ENCODE measurements around the gene COX7A2L. TPM values are rescaled to one million over a fixed set of nuclear protein-coding genes. Genes with fewer than 3 reads are reported as not detected.

The COX7A2L gene
- total RNA-seq, 1 donor from 2014 or later: 126 TPM

DNA sequence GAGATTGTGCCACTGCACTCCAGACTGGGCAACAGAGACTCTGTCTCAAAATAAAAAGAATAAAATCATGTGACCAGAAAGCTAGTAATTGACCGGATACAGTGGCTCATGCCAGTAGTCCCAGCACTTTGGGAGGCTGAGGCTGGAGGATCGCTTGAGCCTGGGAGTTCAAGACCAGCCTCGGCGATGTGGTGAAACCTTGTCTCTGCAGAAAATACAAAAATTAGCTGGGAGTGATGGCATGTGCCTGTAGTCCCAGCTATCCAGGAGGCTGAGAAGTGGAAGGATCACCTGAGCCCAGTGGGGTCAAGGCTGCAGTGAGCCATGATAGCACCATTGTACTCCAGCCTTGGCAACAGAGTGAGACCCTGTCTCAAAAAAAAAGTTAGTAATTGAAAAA lies 36.8 kb downstream of the COX7A2L start:
- Histone ChIP-seq H3K36me3 (ENCODE audit: insufficient read depth, low read length) (peaks cover 3% of the 10 kb centered on the region), H3K27ac (ENCODE audit: low read depth, low read length) (no peak overlapping the region), H3K9ac (ENCODE audit: low read length) (no peak overlapping the region), H3K4me1 (ENCODE audit: insufficient read depth, low read length) (no peaks in the 10 kb centered on the region), H4K20me1 (ENCODE audit: insufficient read depth, low read length) (no peaks in the 10 kb centered on the region), H3K79me2 (ENCODE audit: insufficient read depth, low read length) (no peaks in the 10 kb centered on the region), H3K27me3 (ENCODE audit: insufficient read depth, low read length) (no peaks in the 10 kb centered on the region), H3K4me3 (ENCODE audit: insufficient read depth, low read depth, low read length) (no peak overlapping the region), H3K9me3 (ENCODE audit: insufficient read depth, low read depth, low read length) (no peaks in the 10 kb centered on the region), H3K4me2 (ENCODE audit: low read length) (no peak overlapping the region), H2AFZ (ENCODE audit: low read depth, low read length) (no peak overlapping the region)
- no peak for TF ChIP-seq EZH2 (IDR thresholded peaks at IDR 0.05; ENCODE audit: insufficient read depth, low read length)
- TF ChIP-seq, protein P1, sequence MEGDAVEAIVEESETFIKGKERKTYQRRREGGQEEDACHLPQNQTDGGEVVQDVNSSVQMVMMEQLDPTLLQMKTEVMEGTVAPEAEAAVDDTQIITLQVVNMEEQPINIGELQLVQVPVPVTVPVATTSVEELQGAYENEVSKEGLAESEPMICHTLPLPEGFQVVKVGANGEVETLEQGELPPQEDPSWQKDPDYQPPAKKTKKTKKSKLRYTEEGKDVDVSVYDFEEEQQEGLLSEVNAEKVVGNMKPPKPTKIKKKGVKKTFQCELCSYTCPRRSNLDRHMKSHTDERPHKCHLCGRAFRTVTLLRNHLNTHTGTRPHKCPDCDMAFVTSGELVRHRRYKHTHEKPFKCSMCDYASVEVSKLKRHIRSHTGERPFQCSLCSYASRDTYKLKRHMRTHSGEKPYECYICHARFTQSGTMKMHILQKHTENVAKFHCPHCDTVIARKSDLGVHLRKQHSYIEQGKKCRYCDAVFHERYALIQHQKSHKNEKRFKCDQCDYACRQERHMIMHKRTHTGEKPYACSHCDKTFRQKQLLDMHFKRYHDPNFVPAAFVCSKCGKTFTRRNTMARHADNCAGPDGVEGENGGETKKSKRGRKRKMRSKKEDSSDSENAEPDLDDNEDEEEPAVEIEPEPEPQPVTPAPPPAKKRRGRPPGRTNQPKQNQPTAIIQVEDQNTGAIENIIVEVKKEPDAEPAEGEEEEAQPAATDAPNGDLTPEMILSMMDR (IDR thresholded peaks at IDR 0.05; ENCODE audit: insufficient read depth, low read depth, low read length): no peak
- FAIRE-seq (no peak), DNase-seq (ENCODE audit: low read depth) (no peak)
- no peaks in the 10 kb centered on the region for H3K27me3 Mint-ChIP-seq (ENCODE audit: low read depth, unreplicated experiment)
- no peak overlapping the region for H3K27ac Mint-ChIP-seq (ENCODE audit: unreplicated experiment)
- H3K36me3 Mint-ChIP-seq (ENCODE audit: low read depth, unreplicated experiment): peaks cover 8% of the 10 kb centered on the region
- H3K4me3 Mint-ChIP-seq (ENCODE audit: unreplicated experiment): no peak overlapping the region
- no peaks in the 10 kb centered on the region for H3K4me1 Mint-ChIP-seq (ENCODE audit: low read depth, unreplicated experiment)
- H3K9me3 Mint-ChIP-seq (ENCODE audit: unreplicated experiment): no peaks in the 10 kb centered on the region

GRCh38 chr2:42321452-42322064 lies 39.5 kb downstream of the COX7A2L start:
- no peak for DNase-seq (ENCODE audit: low read depth)
- no peak overlapping the region for H3K9ac ChIP-seq (ENCODE audit: low read length)
- TF ChIP-seq, protein P1 (IDR thresholded peaks at IDR 0.05; ENCODE audit: insufficient read depth, low read depth, low read length): no peak
- no peak for TF ChIP-seq EZH2 (IDR thresholded peaks at IDR 0.05; ENCODE audit: insufficient read depth, low read length)
- FAIRE-seq: no peak
- no peaks in the 10 kb centered on the region for H3K4me1 Mint-ChIP-seq (ENCODE audit: low read depth, unreplicated experiment)
- no peaks in the 10 kb centered on the region for H4K20me1 ChIP-seq (ENCODE audit: insufficient read depth, low read length)
- H3K4me2 ChIP-seq (ENCODE audit: low read length): no peak overlapping the region
- no peaks in the 10 kb centered on the region for H3K27me3 Mint-ChIP-seq (ENCODE audit: low read depth, unreplicated experiment)
- H3K27ac Mint-ChIP-seq (ENCODE audit: unreplicated experiment): no peak overlapping the region
- no peaks in the 10 kb centered on the region for H3K9me3 Mint-ChIP-seq (ENCODE audit: unreplicated experiment)
- peaks cover 9% of the 10 kb centered on the region for H3K36me3 ChIP-seq (ENCODE audit: insufficient read depth, low read length)
- no peaks in the 10 kb centered on the region for H3K79me2 ChIP-seq (ENCODE audit: insufficient read depth, low read length)
- no peaks in the 10 kb centered on the region for H3K9me3 ChIP-seq (ENCODE audit: insufficient read depth, low read depth, low read length)
- no peak overlapping the region for H3K27ac ChIP-seq (ENCODE audit: low read depth, low read length)
- no peaks in the 10 kb centered on the region for H3K27me3 ChIP-seq (ENCODE audit: insufficient read depth, low read length)
- no peak overlapping the region for H2AFZ ChIP-seq (ENCODE audit: low read depth, low read length)
- H3K4me1 ChIP-seq (ENCODE audit: insufficient read depth, low read length): no peaks in the 10 kb centered on the region
- H3K4me3 ChIP-seq (ENCODE audit: insufficient read depth, low read depth, low read length): no peak overlapping the region
- H3K4me3 Mint-ChIP-seq (ENCODE audit: unreplicated experiment): no peak overlapping the region
- peaks cover 12% of the 10 kb centered on the region for H3K36me3 Mint-ChIP-seq (ENCODE audit: low read depth, unreplicated experiment)

- no peak for FAIRE-seq
- Histone ChIP-seq H3K9ac (ENCODE audit: low read length) (no peak overlapping the region), H3K4me2 (ENCODE audit: low read length) (no peak overlapping the region), H3K27ac (ENCODE audit: low read depth, low read length) (no peak overlapping the region), H3K4me3 (ENCODE audit: insufficient read depth, low read depth, low read length) (no peak overlapping the region), H3K79me2 (ENCODE audit: insufficient read depth, low read length) (no peaks in the 10 kb centered on the region), H4K20me1 (ENCODE audit: insufficient read depth, low read length) (no peaks in the 10 kb centered on the region), H3K27me3 (ENCODE audit: insufficient read depth, low read length) (no peaks in the 10 kb centered on the region), H2AFZ (ENCODE audit: low read depth, low read length) (no peak overlapping the region), H3K4me1 (ENCODE audit: insufficient read depth, low read length) (peaks cover 15% of the 10 kb centered on the region), H3K36me3 (ENCODE audit: insufficient read depth, low read length) (peaks cover 9% of the 10 kb centered on the region), H3K9me3 (ENCODE audit: insufficient read depth, low read depth, low read length) (no peaks in the 10 kb centered on the region)
- Mint-ChIP-seq H3K4me1 (ENCODE audit: low read depth, unreplicated experiment) (peaks cover 11% of the 10 kb centered on the region), H3K4me3 (ENCODE audit: unreplicated experiment) (no peak overlapping the region), H3K27me3 (ENCODE audit: low read depth, unreplicated experiment) (no peaks in the 10 kb centered on the region), H3K27ac (ENCODE audit: unreplicated experiment) (no peak overlapping the region), H3K9me3 (ENCODE audit: unreplicated experiment) (no peaks in the 10 kb centered on the region), H3K36me3 (ENCODE audit: low read depth, unreplicated experiment) (peaks cover 13% of the 10 kb centered on the region)
- TF ChIP-seq, protein P1 (IDR thresholded peaks at IDR 0.05; ENCODE audit: insufficient read depth, low read depth, low read length): no peak
- TF ChIP-seq EZH2 (IDR thresholded peaks at IDR 0.05; ENCODE audit: insufficient read depth, low read length): no peak
- no peak for DNase-seq (ENCODE audit: low read depth)
Observed at GRCh38 chr2:42319265-42319664, 41.8 kb downstream of the COX7A2L start.
